ENCODE measurements around the gene C21orf58.

DNA sequence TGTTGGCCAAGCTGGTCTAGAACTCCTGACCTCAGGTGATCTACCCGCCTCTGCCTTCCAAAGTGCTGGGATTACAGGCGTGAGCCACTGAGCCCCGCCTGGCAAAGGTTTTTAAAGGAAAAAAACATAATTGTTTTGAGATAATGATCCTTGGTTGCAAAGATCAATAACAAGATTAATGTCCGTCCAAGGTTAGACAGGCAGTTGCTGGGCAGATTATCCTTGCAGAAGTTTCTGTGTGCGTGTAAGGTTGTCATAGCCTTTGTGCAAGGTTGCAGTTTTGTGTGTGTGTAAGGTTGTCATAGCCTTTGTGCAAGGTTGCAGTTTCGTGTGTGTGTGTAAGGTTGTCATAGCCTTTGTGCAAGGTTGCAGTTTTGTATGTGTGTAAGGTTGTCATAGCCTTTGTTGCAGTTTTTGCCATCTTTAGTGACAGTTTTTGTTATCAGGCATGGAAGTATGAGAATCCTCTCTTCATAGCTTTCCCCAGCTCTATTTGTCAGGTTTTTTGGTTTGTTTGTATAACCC, 34.0 kb downstream of the C21orf58 start:
- no peak for TF ChIP-seq ZNF274 (IDR thresholded peaks at IDR 0.05; ENCODE audit: low read depth, low read length)
- TF ChIP-seq YY1 (IDR thresholded peaks at IDR 0.05; ENCODE audit: insufficient read depth, insufficient read length): no peak
- no peak for TF ChIP-seq SUZ12 (IDR thresholded peaks at IDR 0.05; ENCODE audit: extremely low read depth, insufficient read depth, insufficient read length)
